ENCODE results near the gene PDIA6.

DNA sequence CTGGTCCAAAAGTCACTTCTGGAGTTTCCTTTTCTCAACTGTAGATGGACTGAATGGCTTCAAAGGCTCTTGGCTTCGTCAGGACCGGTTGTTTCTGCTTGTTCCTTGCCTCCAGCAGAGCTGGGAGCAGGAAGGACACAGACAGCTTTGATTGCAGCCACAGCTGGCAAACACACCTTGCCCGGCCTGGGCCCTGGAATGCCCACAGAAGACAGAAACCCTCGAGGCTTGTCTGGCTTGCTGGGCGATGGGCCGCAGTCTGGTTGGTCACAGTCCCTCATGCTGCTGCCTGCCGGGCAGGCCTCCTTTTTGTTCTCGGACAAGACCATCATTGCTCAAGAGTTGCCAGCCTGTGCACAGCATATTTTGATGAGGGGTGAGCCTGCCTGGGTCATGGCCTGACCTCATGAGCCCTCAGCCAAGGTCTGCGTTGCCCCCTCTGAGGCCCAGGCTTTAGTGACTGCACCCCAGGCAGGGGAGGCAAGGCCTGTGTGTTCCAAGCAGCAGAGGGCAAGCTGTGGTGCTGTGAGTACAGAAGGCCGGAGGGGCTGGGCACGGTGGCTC is 53.4 kb downstream of the PDIA6 start:
- TF ChIP-seq, protein P1, sequence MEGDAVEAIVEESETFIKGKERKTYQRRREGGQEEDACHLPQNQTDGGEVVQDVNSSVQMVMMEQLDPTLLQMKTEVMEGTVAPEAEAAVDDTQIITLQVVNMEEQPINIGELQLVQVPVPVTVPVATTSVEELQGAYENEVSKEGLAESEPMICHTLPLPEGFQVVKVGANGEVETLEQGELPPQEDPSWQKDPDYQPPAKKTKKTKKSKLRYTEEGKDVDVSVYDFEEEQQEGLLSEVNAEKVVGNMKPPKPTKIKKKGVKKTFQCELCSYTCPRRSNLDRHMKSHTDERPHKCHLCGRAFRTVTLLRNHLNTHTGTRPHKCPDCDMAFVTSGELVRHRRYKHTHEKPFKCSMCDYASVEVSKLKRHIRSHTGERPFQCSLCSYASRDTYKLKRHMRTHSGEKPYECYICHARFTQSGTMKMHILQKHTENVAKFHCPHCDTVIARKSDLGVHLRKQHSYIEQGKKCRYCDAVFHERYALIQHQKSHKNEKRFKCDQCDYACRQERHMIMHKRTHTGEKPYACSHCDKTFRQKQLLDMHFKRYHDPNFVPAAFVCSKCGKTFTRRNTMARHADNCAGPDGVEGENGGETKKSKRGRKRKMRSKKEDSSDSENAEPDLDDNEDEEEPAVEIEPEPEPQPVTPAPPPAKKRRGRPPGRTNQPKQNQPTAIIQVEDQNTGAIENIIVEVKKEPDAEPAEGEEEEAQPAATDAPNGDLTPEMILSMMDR (IDR thresholded peaks at IDR 0.05) = no peak
- TF ChIP-seq POLR2A (IDR thresholded peaks at IDR 0.05) (no peak), EP300 (IDR thresholded peaks at IDR 0.05) (no peak)
